Peyer's patch (tissue), 4 donors: Measurements from ENCODE around the gene KIF2B.

ENCODE experiments used
- CTCF ChIP-seq, 6 experiments: fragments of 450-650 bp in 4 of 6; fragments of 200-600 bp in 2 of 6; sonication (generic) in 1 of 6; IDR thresholded peaks; one replicate each; pipeline ENCODE4 v1.5.1; 2017 to 2019; ENCODE audit warnings: antibody characterized with exemption in 6 of 6, mild to moderate bottlenecking in 3 of 6, moderate library complexity in 1 of 6
- POLR2A ChIP-seq, 2 donors: fragments of 450-650 bp; IDR thresholded peaks; one replicate each; pipeline ENCODE4 v1.5.1; 2017; ENCODE audit warnings: antibody characterized with exemption in 2 of 2, mild to moderate bottlenecking in 2 of 2, moderate library complexity in 2 of 2

- TF ChIP-seq CTCF (IDR thresholded peaks at IDR 0.05): no peak
- TF ChIP-seq POLR2A (IDR thresholded peaks at IDR 0.05): no peak
Observed at GRCh38 chr17:53796642-53797041, 26.1 kb upstream of the KIF2B start.
